BJ (cell line): ENCODE results near the gene ZNF580. TPM values are rescaled to one million over a fixed set of nuclear protein-coding genes. Genes with fewer than 3 reads are reported as not detected.

Experiments used
- CTCF ChIA-PET: fragments of 350-600 bp; formaldehyde crosslinking; extraction: SDS; loops from one replicate; lab custom pipeline; 2021; ENCODE audit warnings: antibody characterized with exemption, inconsistent platforms; lab: Yijun Ruan, JAX
- POLR2A ChIA-PET: fragments of 300-600 bp; sonication (Branson Sonifier 250); formaldehyde crosslinking; extraction: SDS; loops from one replicate; lab custom pipeline; 2021; ENCODE audit warnings: antibody characterized with exemption; lab: Charles Lee
- DNase-seq: peaks from one replicate; pipeline ENCODE4 v3.0.0-alpha.2; 2011; ENCODE audit warnings: low read depth
- H3K27me3 ChIP-seq: 2 replicates; pipeline ENCODE4 v1.6.0; 2011; ENCODE audit warnings: low read length; ENCODE audit not compliant: control insufficient read depth, insufficient read depth
- H3K36me3 ChIP-seq: 2 replicates; pipeline ENCODE4 v1.5.1; 2011; ENCODE audit warnings: low read length; ENCODE audit not compliant: control insufficient read depth, insufficient read depth
- H3K4me3 ChIP-seq: 2 replicates; pipeline ENCODE4 v1.5.1; 2011; ENCODE audit warnings: low read depth, mild to moderate bottlenecking, control low read depth, low read length
- CTCF ChIP-seq: IDR thresholded peaks from 2 replicates; pipeline ENCODE4 v1.5.1; 2011; ENCODE audit warnings: low read depth, mild to moderate bottlenecking, control low read depth, inconsistent platforms, low read length, moderate library complexity; ENCODE audit not compliant: insufficient read depth
- polyA plus RNA-seq: library from polyadenylated mRNA; depleted of rRNA; stranded (reverse); fragments of >200 nt; gene quantifications from 2 replicates; pipeline ENCODE4 v1.2.3, GENCODE V29; 2011

ZNF580 gene
- polyA plus RNA-seq, 1 experiment: 12.2 TPM

GRCh38 chr19:55602104-55603001 lies 38.4 kb upstream of the ZNF580 start:
- no peak for TF ChIP-seq CTCF
- Histone ChIP-seq H3K27me3 (no peaks in the 10 kb centered on the region), H3K4me3 (no peak overlapping the region), H3K36me3 (peaks cover 1% of the 10 kb centered on the region)
- DNase-seq: no peak
- ChIA-PET POLR2A (no interaction called here), CTCF (no interaction called here)

- TF ChIP-seq CTCF: no peak
- ChIA-PET CTCF (interaction anchor here (1.4 kb wide), 1 partner anchor 86 kb away, joined by 4 read pairs; no protein-coding TSS in a partner anchor), POLR2A (no interaction called here)
- Histone ChIP-seq H3K4me3 (no peak overlapping the region), H3K36me3 (peaks cover 4% of the 10 kb centered on the region; the same call in 1 of the 2 replicates), H3K27me3 (no peaks in the 10 kb centered on the region)
- no peak for DNase-seq
Measured at GRCh38 chr19:55603115-55603514, 37.7 kb upstream of the ZNF580 start.

GRCh38 chr19:55603581-55604292 lies 37.1 kb upstream of the ZNF580 start:
- no peak for DNase-seq
- H3K36me3 ChIP-seq: peaks cover 4% of the 10 kb centered on the region; the same call in 1 of the 2 replicates
- no peak overlapping the region for H3K4me3 ChIP-seq
- TF ChIP-seq CTCF: no peak
- H3K27me3 ChIP-seq: no peaks in the 10 kb centered on the region
- ChIA-PET POLR2A (no interaction called here), CTCF (interaction anchor here (1.1 to 1.4 kb wide), 2 partner anchors 87 to 99 kb away, joined by 4 to 8 read pairs; no protein-coding TSS in a partner anchor)

DNA sequence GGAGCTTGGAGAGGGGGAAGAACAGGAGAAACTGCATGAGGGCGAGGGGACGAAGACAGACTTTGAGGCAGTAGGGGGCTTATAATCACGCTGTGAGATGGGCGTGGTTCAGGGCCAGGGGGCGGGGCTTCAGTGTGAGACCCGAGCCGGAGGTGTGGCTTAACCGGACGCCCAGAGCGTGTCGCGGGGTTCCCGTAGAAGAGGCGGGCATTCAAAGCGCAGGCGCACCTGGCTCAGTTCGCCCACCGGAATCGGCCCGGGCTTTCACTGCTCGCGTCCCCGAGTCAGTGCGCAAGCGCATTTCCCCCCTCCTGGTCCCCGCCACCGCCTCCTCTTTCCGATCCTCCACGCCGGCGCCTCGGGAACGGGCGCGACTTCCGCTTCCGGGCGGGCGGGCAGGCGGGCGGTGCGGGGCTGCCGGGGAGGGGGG lies 35.6 kb upstream of the ZNF580 start:
- H3K4me3 ChIP-seq: peak overlapping the region; percentile 90
- H3K36me3 ChIP-seq: peaks cover 4% of the 10 kb centered on the region; the same call in 1 of the 2 replicates
- CTCF ChIA-PET: interaction anchor here (0.9 to 2.4 kb wide), 19 partner anchors 14 to 464 kb away, joined by 3 to 40 read pairs (median 8); partner anchors contain the start of gene ZNF784
- DNase-seq: peak; percentile 83
- POLR2A ChIA-PET: no interaction called here
- H3K27me3 ChIP-seq: no peaks in the 10 kb centered on the region
- no peak for TF ChIP-seq CTCF
